Endothelial cell of umbilical vein (primary cell): ENCODE measurements around the gene CUL3. TPM values are rescaled to one million over a fixed set of nuclear protein-coding genes. Genes with fewer than 3 reads are reported as not detected.

Experiments
- BruUV-seq: library from RNA; stranded (reverse); fragments of 400-500 nt; replicated peaks from 2 replicates; lab custom pipeline; 2021; lab: Mats Ljungman, UMichigan
- CTCF ChIA-PET: fragments of 300-600, 350-600 bp; sonication (Branson Sonifier 250); formaldehyde crosslinking; loops from one replicate; lab custom pipeline; 2021; ENCODE audit warnings: antibody characterized with exemption, inconsistent platforms; lab: Charles Lee
- POLR2A ChIA-PET: fragments of 300-600, 350-600 bp; sonication (Branson Sonifier 250); formaldehyde crosslinking; loops from one replicate; lab custom pipeline; 2021; ENCODE audit warnings: antibody characterized with exemption, inconsistent platforms; lab: Charles Lee
- DNase-seq: peaks from one replicate; pipeline ENCODE4 v3.0.0-alpha.2; 2011; ENCODE audit warnings: low read depth, low spot score
- FAIRE-seq: peaks from 2 replicates; lab custom pipeline; 2011; peaks lifted over from hg19 to GRCh38; lab: Jason Lieb, UNC
- H2AFZ ChIP-seq: 2 replicates; pipeline ENCODE4 v1.6.0; 2012; ENCODE audit warnings: low read depth, low read length, control low read depth, inconsistent platforms
- H3K27ac ChIP-seq: 2 replicates; pipeline ENCODE4 v1.5.1; 2011; ENCODE audit warnings: low read depth, mild to moderate bottlenecking, control low read depth, low read length, moderate library complexity; ENCODE audit not compliant: insufficient read depth
- H3K27me3 ChIP-seq, 2 experiments: 2 replicates each; pipeline versions ENCODE4 v1.6.0 to v1.6.1; 2011; ENCODE audit warnings: low read length in 2 of 2, mixed read lengths in 1 of 2; ENCODE audit not compliant: control insufficient read depth in 2 of 2, insufficient read depth in 2 of 2
- H3K36me3 ChIP-seq, 2 experiments: 2 replicates in 1 of 2; 3 replicates in 1 of 2; pipeline ENCODE4 v1.5.1; 2011; ENCODE audit warnings: low read length in 2 of 2, mild to moderate bottlenecking in 1 of 2, moderate library complexity in 1 of 2; ENCODE audit not compliant: control insufficient read depth in 2 of 2, insufficient read depth in 2 of 2; ENCODE audit errors: extremely low read depth in 1 of 2
- H3K4me1 ChIP-seq: 3 replicates; pipeline ENCODE4 v1.5.1; 2011; ENCODE audit warnings: mild to moderate bottlenecking, low read length; ENCODE audit not compliant: control insufficient read depth, insufficient read depth; ENCODE audit errors: extremely low read depth
- H3K4me2 ChIP-seq: 2 replicates; pipeline ENCODE4 v1.6.1; 2011; ENCODE audit warnings: low read length, control low read depth, mixed read lengths; ENCODE audit not compliant: insufficient read depth
- H3K4me3 ChIP-seq, 3 experiments: fragments of 200-600 bp in 1 of 3; sonication (generic), shearing (Covaris generic) in 1 of 3; replicated peaks in 1 of 3; 2 replicates each; pipeline ENCODE4 v1.5.1; 2011 to 2016; ENCODE audit warnings: control low read depth in 3 of 3, low read length in 3 of 3, mild to moderate bottlenecking in 2 of 3, inconsistent platforms in 1 of 3, low read depth in 1 of 3, moderate library complexity in 1 of 3; ENCODE audit not compliant: insufficient read depth in 1 of 3
- H3K79me2 ChIP-seq: 2 replicates; pipeline ENCODE4 v1.6.0; 2012; ENCODE audit warnings: low read length, inconsistent platforms; ENCODE audit not compliant: control insufficient read depth, insufficient read depth
- H3K9ac ChIP-seq: replicated peaks from 2 replicates; pipeline ENCODE3; 2011; ENCODE audit warnings: low read length, control low read depth; ENCODE audit not compliant: insufficient read depth; ENCODE audit errors: extremely low read depth
- H3K9me1 ChIP-seq: replicated peaks from 3 replicates; pipeline ENCODE4 v1.6.0; 2011; ENCODE audit warnings: mild to moderate bottlenecking, low read length; ENCODE audit not compliant: control insufficient read depth, insufficient read depth; ENCODE audit errors: extremely low read depth
- H3K9me3 ChIP-seq: replicated peaks from 2 replicates; pipeline ENCODE4 v1.5.1; 2012; ENCODE audit warnings: low read length, inconsistent platforms; ENCODE audit not compliant: control insufficient read depth, insufficient read depth
- H4K20me1 ChIP-seq: replicated peaks from 2 replicates; pipeline ENCODE3; 2011; ENCODE audit warnings: mild to moderate bottlenecking, low read length; ENCODE audit not compliant: control insufficient read depth, insufficient read depth; ENCODE audit errors: extremely low read depth
- EZH2 ChIP-seq: IDR thresholded peaks from 2 replicates; pipeline ENCODE4 v1.6.1; 2012; ENCODE audit warnings: borderline replicate concordance, low read depth, mild to moderate bottlenecking, moderate library complexity, low read length, inconsistent platforms; ENCODE audit not compliant: severe bottlenecking
- FOS ChIP-seq: IDR thresholded peaks from 2 replicates; pipeline ENCODE4 v1.6.1; 2011; ENCODE audit warnings: mild to moderate bottlenecking, low read length, moderate library complexity, borderline replicate concordance; ENCODE audit not compliant: insufficient read depth
- GATA2 ChIP-seq: IDR thresholded peaks from 2 replicates; pipeline ENCODE4 v1.7.0; 2011; ENCODE audit warnings: low read depth, mild to moderate bottlenecking, moderate library complexity, mixed read lengths, low read length; ENCODE audit not compliant: insufficient read length, insufficient read depth
- JUN ChIP-seq: IDR thresholded peaks from 2 replicates; pipeline ENCODE4 v1.6.1; 2011; ENCODE audit warnings: borderline replicate concordance, low read depth; ENCODE audit not compliant: insufficient read length, insufficient read depth
- MYC ChIP-seq: IDR thresholded peaks from one replicate; pipeline ENCODE4 v1.6.1; 2011; ENCODE audit warnings: mild to moderate bottlenecking, low read depth, low read length
- POLR2A ChIP-seq: IDR thresholded peaks from 2 replicates; pipeline ENCODE4 v1.6.1; 2012; ENCODE audit warnings: low read depth, mild to moderate bottlenecking, control low read depth, low read length
- POLR2AphosphoS5 ChIP-seq: IDR thresholded peaks from 2 replicates; pipeline ENCODE4 v1.6.1; 2012; ENCODE audit warnings: low read depth, mild to moderate bottlenecking, control low read depth, low read length, moderate library complexity; ENCODE audit not compliant: insufficient read depth
- dilution Hi-C: fragments of 300-500 bp; cut with MboI; formaldehyde crosslinking; loops from one replicate; pipeline ENCODE4 v1.15.0; 2019; ENCODE audit warnings: low sequenced_read_pairs; ENCODE audit not compliant: extremely low pct_ligation_motif_present
- intact Hi-C: fragments of 100-400 bp; cut with micrococcal nuclease; formaldehyde crosslinking; loops from one replicate; pipeline ENCODE4 v1.10.0; 2022
- polyA plus RNA-seq, 4 experiments: library from polyadenylated mRNA; depleted of rRNA in 3 of 4; stranded (reverse) in 3 of 4; unstranded in 1 of 4; fragments of >200 nt; gene quantifications; 2 replicates each; pipeline versions ENCODE4 v1.2.1 to v1.2.3, GENCODE V29; 2011 to 2012; ENCODE audit warnings: missing spikeins in 1 of 4
- total RNA-seq: library from RNA; stranded (reverse); gene quantifications from 2 replicates; pipeline ENCODE4 v1.2.3, GENCODE V29; 2021
- TF ChIP-seq, protein P1 (sequence below): IDR thresholded peaks from 2 replicates; pipeline ENCODE4 v1.6.1; 2011; ENCODE audit not compliant: insufficient read depth, insufficient read length

The CUL3 gene
- total and polyA plus RNA-seq, 2 donors (not counting 3 experiments of a cell fraction or from before 2014, with no cell fraction given), result 22.7 to 82.3 TPM

DNA sequence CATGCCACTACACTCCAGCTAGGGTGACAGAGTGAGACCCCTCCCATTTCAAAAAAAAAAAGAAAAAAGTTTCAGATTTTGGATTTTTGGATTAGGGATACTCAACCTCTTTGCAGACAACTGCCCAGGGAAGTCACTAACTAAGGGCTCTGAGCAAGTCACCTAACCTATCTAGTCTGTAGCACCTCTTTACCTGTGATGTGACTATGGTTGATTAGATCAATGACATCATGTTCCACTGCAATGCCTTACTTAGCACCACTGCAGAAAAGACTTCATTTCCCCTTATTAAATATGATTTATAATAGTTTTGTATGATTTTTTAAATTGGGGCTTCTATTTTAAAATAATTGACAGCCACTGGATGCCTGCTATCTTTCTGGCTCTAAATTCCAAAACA, 41.2 kb downstream of the CUL3 start:
- no TSS peak for BruUV-seq
- H3K4me2 ChIP-seq, result no peak overlapping the region
- no peak for FAIRE-seq

DNA sequence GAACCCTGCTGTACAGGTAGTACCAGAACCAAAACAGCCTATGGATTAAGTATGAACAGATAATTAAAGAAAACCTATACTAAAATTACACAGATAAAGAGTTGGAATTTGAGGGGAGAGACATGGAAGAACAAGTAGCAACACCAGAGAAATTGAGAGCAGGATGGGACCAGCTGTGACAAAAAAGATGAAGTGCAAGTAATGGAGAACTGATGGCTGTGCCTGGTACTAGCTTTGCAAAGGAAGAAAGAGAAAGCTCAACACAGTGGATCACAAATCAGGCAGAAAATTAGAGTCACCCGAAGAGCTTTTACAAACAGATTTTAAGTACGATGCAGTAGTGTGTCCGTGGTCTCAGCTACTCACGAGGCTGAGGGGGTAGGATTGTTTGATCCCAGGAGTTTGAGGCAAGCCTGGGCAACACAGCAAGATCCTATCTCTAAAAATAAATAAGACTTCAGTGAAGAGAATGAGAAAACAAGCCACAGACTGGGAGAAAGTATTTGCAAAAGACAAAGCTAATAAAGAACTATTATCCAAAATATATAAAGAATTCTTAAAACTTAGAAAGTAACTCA, 46.5 kb downstream of the CUL3 start:
- POLR2A ChIA-PET, result no interaction called here

More for the DNA sequence above, 41.2 kb downstream of the CUL3 start:
- Histone ChIP-seq H3K27ac (no peak overlapping the region), H3K79me2 (peaks cover 97% of the 10 kb centered on the region), H3K9me3 (no peaks in the 10 kb centered on the region), H3K4me3 (no peak overlapping the region), H3K9ac (no peak overlapping the region), H4K20me1 (peaks cover 13% of the 10 kb centered on the region), H3K36me3 (peaks cover 0 to 3% of the 10 kb centered on the region in 2 experiments), H3K4me1 (no peaks in the 10 kb centered on the region), H2AFZ (no peak overlapping the region), H3K27me3 (no peaks in the 10 kb centered on the region), H3K9me1 (no peaks in the 10 kb centered on the region)
- dilution Hi-C loops (no loop called here), intact Hi-C loops (no loop called here)
- ChIA-PET CTCF (interaction anchor here (1.5 kb wide), 1 partner anchor 10 kb away, joined by 5 read pairs; no protein-coding TSS in a partner anchor), POLR2A (no interaction called here)
- TF ChIP-seq, protein P1, sequence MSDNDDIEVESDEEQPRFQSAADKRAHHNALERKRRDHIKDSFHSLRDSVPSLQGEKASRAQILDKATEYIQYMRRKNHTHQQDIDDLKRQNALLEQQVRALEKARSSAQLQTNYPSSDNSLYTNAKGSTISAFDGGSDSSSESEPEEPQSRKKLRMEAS, result no peak
- no peak for TF ChIP-seq POLR2A
- TF ChIP-seq EZH2, result no peak
- no peak for TF ChIP-seq JUN
- TF ChIP-seq GATA2, result no peak
- DNase-seq, result no peak

More for the DNA sequence above, 46.5 kb downstream of the CUL3 start:
- DNase-seq, result no peak
- Histone ChIP-seq H3K4me3 (no peak overlapping the region), H3K4me2 (no peak overlapping the region), H3K4me1 (no peaks in the 10 kb centered on the region), H3K36me3 (peaks cover 0 to 3% of the 10 kb centered on the region in 2 experiments), H4K20me1 (peaks cover 12% of the 10 kb centered on the region), H3K79me2 (peaks cover 95% of the 10 kb centered on the region), H3K9me1 (no peaks in the 10 kb centered on the region), H3K27ac (no peak overlapping the region), H2AFZ (no peak overlapping the region), H3K9me3 (no peaks in the 10 kb centered on the region), H3K9ac (no peak overlapping the region), H3K27me3 (no peaks in the 10 kb centered on the region)
- no TSS peak for BruUV-seq
- CTCF ChIA-PET, result interaction anchor here (0.5 kb wide), 1 partner anchor 587 kb away, joined by 3 read pairs; no protein-coding TSS in a partner anchor
- no peak for FAIRE-seq
- TF ChIP-seq POLR2A (no peak), EZH2 (no peak), POLR2AphosphoS5 (no peak), MYC (no peak), FOS (no peak), GATA2 (no peak), JUN (no peak)
- TF ChIP-seq, protein P1, result no peak
- dilution Hi-C loops (no loop called here), intact Hi-C loops (no loop called here)
